Measurements from ENCODE around the gene TCTN2.

The TCTN2 gene

DNA sequence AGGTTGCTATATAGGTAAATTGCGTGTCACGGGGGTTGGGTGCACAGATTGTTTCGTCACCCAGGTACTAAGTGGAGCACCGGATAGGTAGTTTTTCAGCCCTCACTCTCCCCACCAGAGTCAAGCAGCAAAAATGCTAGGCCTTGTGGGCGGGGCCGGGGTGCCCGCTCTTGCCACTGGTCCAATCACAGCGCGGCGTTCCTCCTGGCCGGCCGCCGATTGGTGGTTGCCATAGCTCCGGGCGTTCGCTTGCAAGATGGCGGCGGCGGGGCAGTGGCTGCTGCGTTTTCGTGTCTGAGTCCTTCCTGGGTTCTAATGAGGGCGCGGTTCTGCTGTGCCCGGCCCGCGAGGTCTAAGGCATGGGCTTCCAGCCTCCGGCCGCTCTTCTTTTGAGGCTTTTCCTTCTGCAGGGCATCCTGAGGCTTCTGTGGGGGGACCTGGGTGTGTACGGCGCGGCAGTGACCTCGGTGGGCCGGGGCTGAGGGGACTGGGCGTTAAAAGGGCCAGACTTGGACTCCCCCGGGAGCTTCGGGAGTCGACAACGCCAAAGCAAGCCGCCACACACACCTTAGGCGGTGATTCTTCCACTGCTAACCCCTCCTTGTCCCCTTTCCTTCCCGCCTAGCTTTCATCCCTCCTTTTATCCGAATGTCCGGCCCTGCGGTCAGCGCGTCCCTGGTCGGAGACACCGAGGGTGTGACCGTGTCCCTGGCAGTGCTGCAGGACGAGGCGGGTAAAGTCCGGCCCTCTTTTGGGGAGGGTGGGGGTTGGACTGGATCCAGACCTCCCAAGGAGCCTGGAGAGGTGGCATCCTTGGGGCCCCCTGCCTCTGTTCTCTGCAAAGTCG lies at the start of gene TCTN2:
Gene TCTN2, plus strand, starts transcription at position 232 of the 847 bp plus-strand sequence. Its CDS starts 128 bp downstream, at position 360.
- peak; percentile 90 for DNase-seq (ENCODE audit: low read depth)

DNA sequence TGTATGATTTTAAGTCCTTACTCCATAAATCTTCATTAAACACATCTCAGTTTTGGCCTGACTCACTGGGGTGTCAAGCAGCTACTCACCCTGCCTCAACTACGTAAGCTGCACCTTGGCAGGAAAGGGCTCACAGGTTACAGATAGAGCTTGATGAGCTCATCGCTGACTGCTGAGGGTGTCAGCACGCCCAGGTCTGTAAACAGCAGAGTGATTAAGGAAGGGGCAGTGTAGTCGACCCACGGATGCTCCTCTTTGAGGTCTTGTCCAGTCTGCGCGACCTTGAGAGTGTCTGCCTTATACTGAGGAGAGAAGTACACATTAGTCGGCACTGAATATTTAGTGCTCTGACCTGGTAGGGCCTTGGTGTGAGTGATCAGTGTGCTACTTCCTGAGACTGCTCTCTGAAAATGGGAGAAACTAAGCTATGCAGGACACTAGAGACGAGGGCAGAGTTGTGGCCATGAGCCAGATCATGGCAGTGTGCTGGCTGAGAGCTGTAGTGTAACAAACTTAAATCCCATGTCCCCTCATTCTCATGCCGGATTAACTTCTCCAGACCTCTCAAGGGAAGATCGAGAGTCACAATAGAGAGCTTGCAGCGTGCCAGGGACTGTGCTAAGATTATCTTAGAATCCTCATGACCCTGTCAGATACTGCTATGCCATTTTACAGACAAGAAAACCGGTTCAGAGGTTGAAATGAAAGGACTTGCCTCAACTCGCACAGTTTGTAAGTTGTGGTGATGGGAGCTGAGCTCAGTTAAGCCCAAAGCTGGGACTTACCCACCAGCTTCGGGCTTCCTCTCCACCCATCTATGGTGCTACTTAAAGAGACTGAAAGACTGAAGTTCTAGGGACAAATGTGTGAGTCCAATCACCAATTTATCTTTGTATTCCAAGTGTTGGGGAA lies 49.0 kb upstream of the TCTN2 start:
- no peak for DNase-seq (ENCODE audit: low read depth)

DNA sequence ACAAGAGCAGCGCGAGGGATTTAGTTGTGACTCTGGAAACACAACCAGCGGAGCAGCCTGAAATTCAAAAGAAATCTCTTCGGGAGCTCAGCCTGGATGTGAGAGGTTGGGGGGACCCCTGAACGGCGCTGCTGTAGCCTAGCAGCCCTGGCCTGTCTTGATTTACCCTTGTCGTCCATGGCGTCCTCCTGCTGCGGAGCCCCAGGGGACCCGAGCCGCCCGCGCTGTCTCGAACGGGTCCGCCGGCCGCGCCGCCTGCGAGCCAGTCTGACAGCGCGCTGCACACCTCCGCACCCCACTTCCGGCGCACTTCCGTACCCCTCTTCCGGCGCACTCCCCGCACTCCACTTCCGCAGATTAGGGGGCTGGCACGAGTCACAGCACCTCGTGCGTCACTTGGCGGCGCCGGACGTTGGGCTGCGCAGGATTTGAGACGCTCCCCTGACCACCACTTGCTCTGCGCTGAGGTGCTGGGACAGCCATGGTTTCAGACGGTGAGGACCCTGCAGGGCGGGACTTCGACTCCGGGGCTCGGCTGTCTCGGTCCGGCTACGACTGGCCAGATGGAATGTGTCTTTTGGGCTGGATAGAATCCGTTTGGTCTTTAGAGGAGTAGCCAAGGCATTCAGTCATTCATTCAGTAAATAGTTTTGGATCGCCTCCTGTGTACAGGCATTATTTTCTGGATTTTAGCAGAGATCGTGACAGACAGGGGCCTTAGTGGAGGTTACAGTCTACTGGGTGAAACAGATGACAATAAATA lies 37.4 kb upstream of the TCTN2 start, which contains the start of the genes EIF2B1 and GTF2H3:
Gene EIF2B1, minus strand, starts transcription at position 308 of the 763 bp plus-strand sequence. Its CDS starts 129 bp downstream, at position 179.
Gene GTF2H3, plus strand, starts transcription at position 451 of the 763 bp plus-strand sequence. Its CDS starts 31 bp downstream, at position 482.
- peak; percentile 95 for DNase-seq (ENCODE audit: low read depth)

DNA sequence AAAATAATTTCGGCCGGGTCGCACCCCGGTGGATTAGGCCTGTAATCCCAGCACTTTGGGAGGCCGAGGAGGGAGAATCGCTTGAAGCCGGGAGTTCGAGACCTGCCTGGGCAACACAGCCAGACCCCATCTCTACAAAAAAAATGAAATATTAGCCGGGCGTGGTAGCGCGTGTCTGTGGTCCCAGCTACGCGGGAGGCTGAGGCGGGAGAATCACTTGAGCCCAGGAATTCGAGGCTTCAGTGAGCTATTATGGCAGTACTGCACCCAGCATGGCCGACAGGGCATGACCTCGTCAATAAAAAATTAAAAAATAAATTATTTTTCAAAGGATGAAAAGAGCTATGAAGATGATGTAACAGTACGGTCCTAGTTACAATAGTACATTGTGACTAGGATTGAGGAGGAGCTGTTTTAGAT lies 36.8 kb upstream of the TCTN2 start:
- DNase-seq (ENCODE audit: low read depth) = no peak

DNA sequence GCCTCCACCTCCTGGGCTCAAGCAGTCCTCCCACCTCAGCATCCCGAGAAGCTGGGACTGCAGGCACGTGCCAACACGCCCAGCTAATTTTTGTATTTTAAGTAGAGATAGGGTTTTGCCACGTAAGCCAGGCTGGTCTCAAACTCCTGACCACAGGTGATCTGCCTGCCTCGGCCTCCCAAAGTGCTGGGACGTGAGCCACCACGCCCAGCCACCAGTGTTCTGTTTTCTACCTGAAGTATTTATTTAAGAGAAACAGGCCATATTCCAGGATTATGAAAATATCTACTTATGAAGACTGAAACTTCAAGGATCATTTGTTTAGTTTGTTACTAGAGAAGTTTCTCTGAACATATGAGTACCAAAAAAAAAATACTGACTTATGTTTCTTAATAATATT lies 27.0 kb upstream of the TCTN2 start:
- no peak for DNase-seq (ENCODE audit: low read depth)

DNA sequence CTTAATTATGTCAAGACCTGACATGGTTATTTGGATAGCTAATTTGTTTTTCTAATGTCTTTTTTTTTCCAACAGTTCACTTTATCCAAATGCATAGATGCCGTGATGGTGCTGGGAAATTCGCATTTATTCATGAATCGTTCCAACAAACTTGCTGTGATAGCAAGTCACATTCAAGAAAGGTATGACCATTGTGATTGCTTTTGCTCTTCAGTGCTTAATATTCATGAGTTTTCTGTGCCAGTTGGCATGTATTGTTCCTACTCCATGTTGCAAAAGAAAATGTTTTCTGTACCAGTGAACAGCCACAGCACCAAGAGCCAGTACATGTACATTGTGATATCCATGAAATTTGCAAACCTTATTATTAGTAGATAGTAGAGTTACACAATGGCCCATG lies 25.5 kb upstream of the TCTN2 start:
- DNase-seq (ENCODE audit: low read depth) = no peak

DNA sequence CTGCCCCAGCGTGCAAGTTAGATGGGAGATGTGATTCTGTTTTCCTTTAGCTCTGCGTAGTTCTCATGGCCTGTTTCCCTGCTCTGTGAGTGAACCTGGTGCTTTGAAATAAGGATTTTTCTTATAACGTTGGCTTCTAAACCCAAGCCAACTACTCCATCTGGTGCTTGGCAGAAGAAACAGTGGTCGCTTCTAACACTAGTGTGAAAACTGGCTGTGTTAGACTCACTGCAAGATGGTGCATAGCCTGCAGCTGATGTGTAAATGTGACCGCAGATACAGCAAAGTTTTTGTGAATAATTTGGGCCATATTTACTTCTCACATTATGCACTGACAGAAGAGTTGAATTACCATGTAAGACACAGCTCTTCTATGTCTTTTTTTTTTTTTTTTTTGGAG lies 25.0 kb upstream of the TCTN2 start:
- DNase-seq (ENCODE audit: low read depth) = no peak

DNA sequence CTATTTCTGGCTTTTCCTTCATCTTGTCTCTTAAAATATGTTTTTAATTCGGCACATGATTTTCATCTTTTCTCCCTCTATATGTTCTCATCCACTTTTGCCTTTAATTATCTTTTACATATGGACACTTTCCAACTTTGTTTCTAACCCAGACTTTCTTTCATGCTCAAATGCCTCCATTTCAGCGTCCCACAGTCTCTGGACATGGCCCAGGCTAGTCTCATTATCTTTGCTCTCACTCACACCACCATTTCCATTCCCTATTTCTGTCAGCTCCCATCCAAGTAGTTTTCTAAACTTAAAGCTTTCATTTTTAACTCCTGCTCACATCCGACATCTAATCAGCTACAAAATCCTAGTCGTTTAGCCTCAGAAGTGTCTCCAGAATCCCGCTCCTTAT lies 22.5 kb upstream of the TCTN2 start:
- no peak for DNase-seq (ENCODE audit: low read depth)

DNA sequence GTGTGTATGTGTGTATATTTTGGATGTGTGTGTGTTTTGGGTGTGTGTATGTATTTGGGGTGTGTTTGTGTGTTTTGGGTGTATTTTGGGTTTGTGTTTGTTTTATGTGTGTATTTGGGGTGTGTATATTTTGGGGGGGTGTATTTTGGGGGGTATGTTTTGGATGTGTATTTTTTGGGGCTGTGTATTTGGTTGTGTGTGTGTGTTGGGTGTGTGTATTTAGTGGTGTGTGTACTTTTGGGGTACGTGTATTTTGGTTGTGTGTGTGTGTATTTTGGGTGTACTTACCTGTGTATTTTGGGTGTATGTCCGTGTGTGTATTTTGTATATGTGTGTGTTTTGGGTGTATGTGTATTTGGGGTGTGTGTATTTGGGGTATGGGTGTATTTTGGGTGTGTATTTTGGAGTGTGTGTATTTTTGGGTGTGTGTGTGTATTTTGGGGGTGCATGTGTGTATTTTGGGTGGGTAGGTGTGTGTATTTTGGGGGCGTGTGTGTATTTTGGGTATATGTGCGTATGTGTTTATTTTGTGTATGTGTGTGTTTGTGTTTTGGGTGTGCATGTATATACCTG lies 16.7 kb upstream of the TCTN2 start:
- DNase-seq (ENCODE audit: low read depth) = no peak

DNA sequence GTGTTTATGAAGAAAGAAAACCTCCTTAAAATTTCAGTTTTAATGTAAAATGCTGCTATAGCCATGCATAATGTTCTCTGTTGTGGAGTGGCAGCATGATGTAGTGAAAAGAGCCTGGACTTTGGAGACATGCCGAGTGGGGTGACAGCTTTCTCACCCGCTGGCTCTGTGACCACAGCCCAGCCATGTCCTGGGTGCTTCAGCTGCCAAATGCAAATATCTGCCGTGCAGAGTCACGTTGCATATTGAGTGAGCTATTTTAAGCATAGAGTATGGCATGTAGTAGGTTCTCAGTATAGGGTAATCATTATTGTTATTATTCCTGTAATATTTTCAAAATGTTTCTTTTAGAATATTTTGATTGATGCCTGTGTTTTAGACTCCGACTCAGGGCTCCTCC lies 15.5 kb upstream of the TCTN2 start:
- no peak for DNase-seq (ENCODE audit: low read depth)

DNA sequence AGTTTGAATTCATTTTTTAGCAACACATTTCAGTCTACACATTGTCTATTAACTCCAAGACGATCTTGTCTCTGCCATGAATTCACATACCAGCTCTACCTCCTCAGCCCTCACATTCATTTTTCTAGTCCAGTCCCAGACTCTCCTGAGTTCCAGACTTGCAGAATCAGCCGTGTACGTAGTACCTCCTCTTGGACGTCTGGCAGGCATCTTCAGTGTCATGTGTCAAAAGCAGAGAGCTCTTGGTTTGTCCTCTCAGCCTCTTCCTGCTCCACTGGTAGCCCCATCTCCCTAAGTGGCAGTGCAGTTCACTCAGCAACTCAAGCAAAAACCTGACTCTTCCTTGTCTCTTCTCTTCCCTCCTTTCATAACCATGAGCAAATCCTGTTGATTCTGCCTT lies 14.5 kb upstream of the TCTN2 start:
- DNase-seq (ENCODE audit: low read depth) = no peak

DNA sequence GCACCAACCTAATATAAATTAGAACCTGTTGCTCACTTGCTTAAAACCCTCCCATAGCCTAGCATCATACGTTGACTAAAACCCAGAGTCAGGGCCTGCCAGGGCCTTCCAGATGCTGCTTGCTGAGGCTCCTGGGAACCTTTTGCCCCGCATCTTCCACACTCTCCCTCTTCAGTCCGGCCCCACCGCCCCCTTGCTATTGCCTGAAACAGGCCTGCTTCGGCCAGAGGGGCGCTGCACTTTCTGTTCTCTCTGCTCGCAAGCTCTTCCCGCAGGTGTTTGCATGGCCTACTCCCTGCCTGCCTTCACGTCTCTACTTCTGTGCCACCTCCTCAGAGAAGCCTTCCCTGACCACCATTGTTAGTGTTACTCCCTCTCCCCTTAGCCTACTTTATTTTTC lies 13.7 kb upstream of the TCTN2 start:
- DNase-seq (ENCODE audit: low read depth) = no peak

DNA sequence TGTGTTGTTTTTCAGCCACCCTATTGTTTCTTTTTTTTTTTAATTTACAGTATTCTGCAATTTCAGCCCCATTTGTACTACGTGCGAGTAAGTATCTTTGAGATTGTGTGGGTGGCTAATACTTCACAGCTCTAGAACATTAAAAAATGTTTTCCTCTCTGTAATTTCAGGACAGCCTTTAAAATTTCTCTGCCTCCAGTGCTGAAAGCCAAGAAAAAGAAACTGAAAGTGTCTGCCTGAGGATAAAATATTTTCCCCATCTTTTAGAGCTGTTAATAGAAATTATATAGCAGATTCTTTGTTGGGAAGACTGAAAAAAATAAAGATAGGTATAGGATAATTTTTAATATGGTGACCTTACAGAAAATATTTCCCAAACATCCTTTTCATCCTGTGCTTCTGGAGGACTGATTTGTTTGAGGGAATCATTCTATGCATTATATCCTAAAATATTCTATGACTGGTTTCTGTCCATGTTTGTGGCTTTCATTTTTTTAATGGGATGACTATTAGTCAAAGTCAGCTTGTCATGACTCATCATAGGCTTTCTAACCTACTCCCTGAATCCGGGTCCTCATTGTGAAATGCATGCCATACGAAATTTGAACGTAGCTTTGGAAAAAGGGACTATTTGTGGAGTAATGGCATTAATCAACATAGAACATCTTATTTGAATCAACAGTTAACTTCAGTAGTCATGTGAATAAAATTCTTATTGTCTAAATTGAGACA lies 10.8 kb upstream of the TCTN2 start:
- DNase-seq (ENCODE audit: low read depth) = peak; percentile 95

DNA sequence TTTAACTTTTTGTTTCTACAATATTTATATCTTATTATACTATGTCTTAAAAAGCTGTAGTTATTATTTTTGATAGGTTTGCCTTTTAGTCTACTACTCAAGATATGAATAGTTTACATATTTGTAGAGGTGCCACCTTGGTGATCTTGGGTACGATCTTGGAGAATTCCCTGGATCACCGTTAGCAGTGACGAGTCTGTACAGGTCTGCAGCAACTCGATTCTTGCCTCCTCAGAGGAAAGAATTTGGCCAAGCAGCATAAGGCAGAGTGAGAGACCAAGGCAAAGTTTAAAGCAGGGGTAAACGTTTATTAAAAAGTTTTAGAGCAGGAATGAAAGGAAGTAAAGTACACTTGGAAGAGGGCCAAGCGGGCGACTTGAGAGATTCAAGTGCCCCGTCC lies 3.1 kb upstream of the TCTN2 start:
- DNase-seq (ENCODE audit: low read depth) = no peak

DNA sequence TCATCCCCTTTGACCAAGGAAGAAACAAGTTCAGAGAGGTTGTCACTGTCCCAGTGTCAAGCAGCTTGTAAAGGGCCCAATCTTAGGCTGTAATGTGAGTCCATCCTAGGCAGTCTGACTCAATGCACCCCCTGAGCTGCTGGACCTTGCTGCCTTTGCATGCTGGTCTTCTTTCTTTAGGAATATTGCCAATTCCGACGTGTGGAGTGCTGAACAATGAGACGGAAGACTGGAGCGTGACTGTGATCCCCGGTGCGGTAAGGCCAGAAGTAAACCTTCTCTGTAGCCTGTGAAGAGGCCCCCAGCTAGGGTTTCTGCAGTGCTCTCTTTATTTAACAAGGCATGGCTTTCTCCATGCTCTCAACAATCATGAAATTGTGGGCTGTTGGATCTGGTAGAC lies 963 bp downstream of the TCTN2 start:
- DNase-seq (ENCODE audit: low read depth) = peak; percentile 14

DNA sequence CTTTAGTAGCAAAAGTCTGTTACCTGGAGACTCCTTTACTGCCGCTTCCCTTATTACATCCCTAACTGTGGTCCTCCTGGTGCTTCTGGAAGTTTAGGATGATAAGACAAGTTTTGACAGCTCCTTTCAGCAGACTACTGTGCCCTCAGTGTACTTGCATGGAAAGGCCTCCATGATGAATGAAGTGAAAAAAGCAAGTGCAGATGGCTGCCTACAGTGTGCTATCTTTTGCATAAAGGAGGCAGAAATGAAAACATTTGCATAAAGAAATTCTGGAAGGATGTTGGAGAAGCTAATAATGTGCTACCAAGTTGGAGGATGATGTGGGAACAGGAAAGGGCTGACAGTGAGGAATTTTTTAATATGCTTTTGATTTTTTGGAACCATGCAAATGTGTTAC lies 4.5 kb downstream of the TCTN2 start:
- no peak for DNase-seq (ENCODE audit: low read depth)

DNA sequence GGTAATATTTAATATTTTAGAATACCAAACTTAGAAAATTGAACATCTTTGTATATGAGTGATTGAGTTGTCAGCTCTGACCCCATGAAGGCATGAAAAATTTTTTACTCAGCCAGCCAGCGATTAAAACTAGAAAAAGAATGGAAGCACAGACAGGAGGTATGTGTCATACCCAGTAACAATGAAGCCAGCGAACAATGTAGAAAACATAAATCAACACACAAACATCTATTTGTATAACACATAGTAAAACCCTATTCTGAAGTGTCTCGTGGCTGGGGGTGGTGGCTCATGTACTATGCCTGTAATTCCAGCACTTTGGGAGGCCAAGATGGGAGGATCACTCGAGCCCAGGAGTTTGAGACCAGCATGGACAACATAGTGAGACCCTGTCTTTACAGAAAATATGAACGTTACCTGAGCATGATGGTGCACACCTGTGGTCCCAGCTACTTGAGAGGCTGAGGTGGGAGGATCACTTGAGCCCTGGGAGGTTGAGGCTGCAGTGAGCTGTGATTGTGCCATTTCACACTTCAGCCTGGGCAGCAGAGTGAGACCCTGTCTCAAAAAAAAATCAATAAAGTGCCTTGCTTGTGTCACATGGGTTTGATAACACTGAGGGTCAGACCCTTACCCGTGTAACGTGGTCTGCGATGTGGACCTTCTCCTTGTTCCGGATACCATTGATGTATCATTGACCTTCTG lies 5.9 kb downstream of the TCTN2 start:
- DNase-seq (ENCODE audit: low read depth) = no peak

DNA sequence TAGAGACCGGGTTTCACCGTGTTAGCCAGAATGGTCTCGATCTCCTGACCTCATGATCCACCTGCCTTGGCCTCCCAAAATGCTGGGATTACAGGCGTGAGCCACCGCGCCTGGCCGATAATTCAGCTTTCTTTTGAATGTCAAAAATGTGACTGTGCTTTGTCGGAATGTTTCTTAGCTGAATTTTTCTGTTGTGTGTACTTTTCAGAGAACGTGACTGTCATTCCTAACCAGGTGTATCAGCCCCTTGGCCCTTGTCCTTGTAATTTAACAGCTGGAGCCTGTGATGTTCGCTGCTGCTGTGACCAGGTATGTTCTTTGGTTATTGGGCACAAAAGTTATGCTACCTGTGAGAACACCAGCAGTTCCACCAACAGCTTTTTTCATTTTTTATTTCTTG lies 8.1 kb downstream of the TCTN2 start:
- DNase-seq (ENCODE audit: low read depth) = no peak

DNA sequence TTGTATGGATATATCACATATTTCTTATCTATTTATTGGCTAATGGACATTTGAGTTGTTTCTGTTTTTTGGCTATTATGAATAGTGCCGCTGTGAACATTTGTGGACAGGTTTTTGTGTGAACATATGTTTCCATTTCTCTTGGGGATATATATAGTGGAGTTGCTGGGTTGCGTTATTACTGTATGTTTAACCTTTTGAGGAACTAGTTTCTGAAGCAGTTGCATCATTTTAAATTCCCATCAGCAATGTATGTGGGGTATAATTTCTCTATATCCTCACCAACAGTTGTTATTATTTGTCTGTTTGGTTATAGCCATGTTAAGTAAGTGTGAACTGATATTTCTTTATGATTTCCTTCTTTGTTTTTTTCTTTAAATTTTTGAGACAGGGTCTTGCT lies 10.7 kb downstream of the TCTN2 start:
- no peak for DNase-seq (ENCODE audit: low read depth)

DNA sequence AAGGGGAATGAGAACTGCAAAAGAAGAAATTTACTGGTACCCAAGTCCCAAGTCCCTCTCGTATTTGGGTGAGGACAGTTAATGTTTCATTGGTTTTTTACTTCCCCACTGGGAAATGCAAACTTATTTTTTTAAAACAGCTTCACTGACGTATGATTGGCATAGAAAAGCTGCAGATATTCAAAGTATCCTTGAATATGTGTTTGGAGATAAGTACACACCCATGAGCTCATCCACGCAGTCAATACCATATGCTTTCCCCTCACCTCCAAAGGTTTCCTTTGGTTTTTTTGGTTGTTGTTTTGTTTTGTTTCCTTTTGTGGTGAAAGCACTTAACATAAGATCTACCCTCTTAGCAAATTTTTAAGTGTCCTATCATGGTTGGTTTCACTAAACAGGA lies 13.1 kb downstream of the TCTN2 start:
- DNase-seq (ENCODE audit: low read depth) = no peak

All from fibroblast of gingiva (primary cell).